HG03025 (cell line): Measurements from ENCODE around the gene FEZ2.
A peak's percentile ranks its signal among the peaks of the same experiment; 100 is the strongest.
"Not testable (repeated sequence)": the region's sequence is repeated elsewhere in the genome, so short reads cannot be mapped to it uniquely, and the experiment has no call there.

Source experiments
- ATAC-seq: cut with Tn5 transposase; IDR thresholded peaks from one replicate; pipeline ENCODE4 v1.9.1; 2021; ENCODE audit warnings: mild to moderate bottlenecking, moderate library complexity; ENCODE audit not compliant: unreplicated experiment, low FRiP score

Gene FEZ2, protein sequence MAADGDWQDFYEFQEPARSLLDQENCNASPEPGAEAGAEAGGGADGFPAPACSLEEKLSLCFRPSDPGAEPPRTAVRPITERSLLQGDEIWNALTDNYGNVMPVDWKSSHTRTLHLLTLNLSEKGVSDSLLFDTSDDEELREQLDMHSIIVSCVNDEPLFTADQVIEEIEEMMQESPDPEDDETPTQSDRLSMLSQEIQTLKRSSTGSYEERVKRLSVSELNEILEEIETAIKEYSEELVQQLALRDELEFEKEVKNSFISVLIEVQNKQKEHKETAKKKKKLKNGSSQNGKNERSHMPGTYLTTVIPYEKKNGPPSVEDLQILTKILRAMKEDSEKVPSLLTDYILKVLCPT

DNA sequence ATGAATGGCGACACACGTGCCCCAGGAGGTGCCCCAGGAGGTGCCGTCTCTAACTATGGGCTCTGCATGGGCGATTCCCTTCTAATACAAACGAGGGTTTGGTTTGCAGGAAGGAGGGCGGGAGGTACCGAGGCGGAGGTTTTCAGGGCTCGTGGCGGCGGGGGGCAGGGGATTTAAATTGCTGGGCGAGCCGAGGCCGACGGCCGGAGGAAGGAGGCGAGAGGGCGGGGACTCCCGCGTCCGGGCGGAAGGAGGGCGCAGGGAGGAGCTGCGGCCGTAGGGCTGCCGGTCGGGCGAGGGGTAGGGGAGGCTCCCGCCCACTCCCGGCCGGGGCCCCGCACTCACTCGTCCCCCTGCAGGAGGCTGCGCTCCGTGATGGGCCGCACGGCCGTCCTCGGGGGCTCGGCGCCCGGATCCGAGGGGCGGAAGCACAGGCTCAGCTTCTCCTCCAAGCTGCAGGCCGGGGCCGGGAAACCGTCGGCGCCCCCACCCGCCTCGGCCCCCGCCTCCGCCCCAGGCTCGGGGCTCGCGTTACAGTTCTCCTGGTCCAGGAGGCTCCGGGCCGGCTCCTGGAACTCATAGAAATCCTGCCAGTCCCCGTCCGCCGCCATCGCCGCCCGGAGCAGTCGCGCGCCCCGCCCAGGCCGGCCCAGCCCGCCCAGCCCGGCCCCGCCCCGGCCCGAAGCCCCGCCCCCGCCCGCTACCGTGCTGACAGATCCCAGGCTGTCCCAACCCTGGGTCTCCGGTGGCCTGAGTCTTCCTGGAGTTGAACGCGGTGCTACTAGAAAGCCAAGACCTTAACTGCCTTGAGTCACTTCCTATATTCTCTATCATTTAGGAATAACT lies at the start of gene FEZ2:
Gene FEZ2, minus strand, starts transcription at position 637 of the 846 bp plus-strand sequence. Its CDS starts 26 bp downstream, at position 611.
- ATAC-seq, result peak; percentile 100

DNA sequence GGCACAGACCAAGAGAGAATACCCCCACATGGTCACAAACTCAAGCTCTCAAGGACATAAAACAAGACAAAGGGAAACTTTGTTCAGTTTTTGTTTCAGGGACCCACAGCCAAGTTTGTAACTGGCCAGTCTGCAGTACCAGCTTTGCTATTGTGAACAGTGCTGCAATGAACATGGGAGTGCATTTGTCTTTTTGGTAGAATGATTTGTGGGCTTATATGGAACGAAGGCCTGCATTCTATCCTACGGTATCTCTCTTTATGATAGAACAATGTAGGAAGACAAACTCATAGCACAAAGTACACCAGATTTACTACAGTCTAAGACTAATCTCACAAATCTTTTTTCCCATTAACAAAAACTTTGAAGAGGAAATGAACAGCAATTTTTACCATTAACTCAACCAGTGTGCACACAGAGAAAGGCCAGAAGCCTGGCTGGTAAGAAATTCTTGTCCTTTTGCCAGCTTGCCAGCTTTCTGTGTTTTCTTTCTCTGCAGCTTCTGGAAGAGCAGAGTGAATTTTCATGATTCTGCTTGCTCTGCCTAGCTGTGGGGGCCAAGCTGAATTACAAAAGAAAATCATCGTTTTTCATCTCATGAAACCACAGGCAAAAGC lies 37.1 kb upstream of the FEZ2 start:
- no peak for ATAC-seq

DNA sequence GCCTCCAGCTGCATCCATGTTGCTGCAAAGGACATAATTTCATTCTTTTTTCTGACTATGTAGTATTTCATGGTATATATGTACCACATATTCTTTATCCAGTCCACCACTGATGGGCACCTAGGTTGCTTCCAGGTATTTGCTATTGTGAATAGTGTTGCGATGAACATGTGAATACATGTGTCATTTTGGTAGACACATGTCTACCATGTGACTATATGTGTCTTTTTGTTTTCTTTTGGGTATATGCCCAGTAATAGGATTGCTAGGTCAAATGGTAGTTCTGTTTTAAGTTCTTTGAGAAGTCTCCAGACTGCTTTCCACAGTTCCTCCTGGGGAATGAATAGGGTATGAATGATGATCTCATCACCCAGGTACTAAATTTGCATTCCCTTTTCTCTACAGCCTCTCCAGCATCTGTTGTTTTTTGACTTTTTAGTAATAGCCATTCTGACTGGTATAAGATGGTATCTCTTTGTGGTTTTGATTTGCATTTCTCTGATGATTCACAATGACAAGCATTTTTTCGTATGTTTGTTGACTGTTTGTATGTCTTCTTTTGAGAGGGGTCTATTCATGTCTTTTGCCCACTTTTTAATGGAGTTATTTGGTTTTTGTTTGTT lies 35.6 kb upstream of the FEZ2 start:
- no peak for ATAC-seq

- ATAC-seq, result no peak
These were observed 28.8 kb upstream of the FEZ2 start for GRCh38 chr2:36626756-36627155.

DNA sequence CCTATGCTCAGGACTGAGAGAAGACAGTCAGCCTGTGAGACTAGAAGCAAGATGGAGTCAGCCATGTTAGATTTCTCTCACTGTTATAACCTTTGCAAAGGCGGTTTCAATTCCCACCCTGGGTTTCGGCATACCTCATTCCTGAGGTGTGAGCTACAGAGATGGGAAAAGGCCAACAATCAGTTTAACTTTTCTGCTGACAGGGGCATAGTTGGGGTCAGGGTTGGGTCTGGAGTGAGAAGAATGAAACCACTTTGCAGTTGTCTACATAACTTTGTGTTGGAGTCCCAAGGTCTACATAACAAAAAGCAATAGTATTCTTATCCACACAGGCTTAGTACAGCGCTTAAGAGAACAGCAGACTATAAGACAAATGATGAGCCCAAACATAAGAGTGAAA lies 28.1 kb upstream of the FEZ2 start:
- no peak for ATAC-seq

- no peak for ATAC-seq
These were observed 27.3 kb upstream of the FEZ2 start for GRCh38 chr2:36625304-36625703.

DNA sequence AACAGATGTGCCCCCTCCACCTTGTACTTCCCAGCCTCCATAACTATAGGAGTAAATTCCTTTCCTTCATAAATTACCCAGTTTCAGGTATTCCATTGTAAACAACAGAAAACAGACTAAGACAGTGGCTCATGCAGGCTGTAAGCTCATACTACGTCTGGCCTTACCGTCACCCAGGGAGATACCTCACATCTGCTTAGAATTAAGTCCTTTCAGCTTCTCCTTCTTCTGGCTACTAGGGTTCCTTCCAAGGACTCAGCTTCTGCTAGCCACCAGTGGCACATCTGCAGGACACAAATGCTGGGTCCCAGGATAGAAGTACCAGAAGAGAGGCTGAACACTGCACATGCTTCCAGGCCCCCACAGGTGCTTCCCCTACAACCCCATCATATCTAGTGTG lies 22.4 kb upstream of the FEZ2 start:
- no peak for ATAC-seq

GRCh38 chr2:36618381-36618780 lies 20.4 kb upstream of the FEZ2 start:
- ATAC-seq, result peak; percentile 93

DNA sequence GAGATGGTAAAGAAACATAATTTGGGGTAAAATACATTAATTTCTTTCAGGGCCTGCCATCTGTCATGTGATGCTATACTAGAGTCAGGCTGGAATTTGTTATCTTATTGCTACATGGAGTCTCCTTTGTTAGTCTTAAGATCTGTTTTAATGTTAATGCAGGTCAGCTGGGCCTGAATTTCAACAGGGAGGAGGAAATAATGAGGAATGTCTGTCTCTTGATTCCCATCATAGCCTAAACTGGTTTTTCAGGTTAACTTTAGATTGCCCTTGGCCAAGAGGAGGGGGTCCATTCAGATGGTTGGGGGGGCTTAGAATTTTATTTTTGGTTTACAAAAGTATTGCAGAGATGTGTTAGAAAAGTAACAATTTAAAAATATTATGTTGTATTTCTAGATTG lies 19.0 kb upstream of the FEZ2 start:
- no peak for ATAC-seq

GRCh38 chr2:36615222-36615621 lies 17.3 kb upstream of the FEZ2 start:
- no peak for ATAC-seq

DNA sequence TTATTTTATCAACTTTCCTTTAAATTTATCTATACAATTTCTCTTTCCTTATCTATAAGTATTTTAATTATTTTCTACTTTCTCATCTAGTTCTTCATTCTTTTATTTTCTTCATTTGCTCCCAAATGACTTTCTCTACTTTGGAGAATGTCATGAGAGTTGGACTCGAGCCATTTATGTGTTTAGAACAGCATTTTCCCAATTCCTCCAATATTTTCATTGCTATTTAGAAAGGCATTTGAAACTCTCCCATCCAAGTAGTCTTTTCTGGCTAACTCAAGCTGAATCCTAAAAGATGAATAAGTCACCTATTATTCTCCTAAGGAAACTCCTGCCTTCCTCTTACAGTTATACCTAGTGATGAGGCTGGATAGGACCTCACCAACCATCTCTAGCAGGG lies 15.8 kb upstream of the FEZ2 start:
- ATAC-seq, result no peak

DNA sequence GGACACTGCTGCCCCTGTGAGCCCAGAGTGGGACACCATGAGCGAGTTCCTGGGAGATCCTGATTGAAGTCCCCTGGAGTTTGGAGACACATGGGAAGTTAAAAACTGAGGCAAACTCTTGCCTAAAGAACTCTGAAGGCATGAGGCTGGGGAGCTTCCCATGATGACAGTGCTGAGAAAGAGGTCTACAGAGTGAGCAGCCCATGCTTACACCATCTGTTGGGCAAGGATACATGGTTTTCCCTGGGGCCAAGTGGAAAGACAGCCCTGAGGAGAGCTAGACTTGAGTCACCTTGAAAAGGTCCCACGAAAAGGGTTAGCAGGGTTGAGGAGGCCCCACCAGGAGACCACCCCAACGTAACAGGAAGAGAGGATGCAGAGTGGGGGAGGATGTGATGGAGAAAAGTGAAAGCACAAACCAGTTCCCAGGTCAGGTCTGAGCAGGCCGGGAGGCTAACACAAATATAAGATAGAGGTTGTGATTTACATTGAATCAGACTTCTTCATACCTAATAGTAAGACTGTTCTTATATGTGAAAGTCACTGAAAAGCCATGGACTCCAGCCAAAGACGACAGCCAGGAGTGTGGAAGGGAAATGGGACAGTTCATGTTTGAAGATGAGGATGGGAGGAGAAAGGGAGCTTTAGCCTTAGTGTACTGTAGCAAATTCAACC lies 13.5 kb upstream of the FEZ2 start:
- ATAC-seq, result no peak

DNA sequence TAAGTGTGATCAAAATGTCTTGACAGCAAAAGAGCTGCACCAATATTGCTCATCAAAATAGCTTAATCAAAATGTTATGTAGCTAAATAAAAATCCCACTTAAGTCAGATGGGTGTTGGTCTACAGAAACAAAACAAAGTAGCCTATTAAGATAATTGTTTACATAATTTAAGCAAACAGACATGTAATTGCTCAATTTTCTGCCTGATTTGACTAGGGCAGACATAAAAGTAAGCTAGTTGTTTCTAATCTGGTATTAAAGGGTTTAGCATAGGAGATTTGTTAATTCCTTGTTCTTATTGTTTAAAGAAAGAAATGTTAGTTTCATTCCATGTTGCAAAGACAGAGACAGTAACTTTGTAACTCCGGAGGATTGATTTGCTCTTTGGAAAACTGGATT lies 11.5 kb upstream of the FEZ2 start:
- no peak for ATAC-seq

- ATAC-seq, result no peak
These were observed 10.0 kb upstream of the FEZ2 start for GRCh38 chr2:36607947-36608346.

DNA sequence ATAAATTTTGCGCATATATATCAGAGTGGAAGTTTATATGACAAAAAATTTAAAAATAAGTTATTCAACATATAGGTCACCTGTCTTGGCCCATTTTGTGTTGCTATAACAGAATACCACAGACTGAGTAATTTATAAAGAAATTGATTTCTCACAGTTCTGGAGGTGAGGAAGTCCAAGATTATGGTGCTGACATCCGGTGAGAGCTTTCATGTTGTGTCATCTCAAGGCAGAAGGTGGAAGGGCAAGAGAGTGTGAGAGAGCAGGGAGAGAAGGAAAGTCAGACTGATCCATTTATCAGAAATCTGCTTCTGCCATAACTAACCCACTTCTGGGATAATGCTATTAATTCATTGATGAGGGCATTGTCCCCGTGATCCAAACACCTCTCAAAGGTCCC lies 9.0 kb upstream of the FEZ2 start:
- ATAC-seq, result no peak

DNA sequence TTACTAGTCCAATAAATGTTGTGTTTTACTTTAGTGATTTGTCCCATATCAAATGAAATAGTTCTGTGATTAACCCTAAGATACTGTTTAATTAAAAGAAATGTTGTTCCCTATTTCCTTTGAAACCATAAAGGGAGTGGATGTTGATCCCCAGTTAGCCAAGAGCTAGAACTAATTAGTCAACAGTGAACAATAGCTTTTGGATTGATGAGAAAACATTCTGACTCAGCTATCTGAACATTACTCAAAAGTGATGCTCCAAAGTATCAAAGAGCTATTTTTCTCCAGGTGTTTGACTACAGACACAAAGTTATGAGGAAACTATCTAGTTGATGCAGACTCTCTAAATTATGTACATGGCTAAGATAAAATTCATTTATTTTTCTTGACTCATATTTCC lies 7.3 kb upstream of the FEZ2 start:
- no peak for ATAC-seq

GRCh38 chr2:36603629-36604028 lies 5.7 kb upstream of the FEZ2 start:
- not testable (repeated sequence) for ATAC-seq

DNA sequence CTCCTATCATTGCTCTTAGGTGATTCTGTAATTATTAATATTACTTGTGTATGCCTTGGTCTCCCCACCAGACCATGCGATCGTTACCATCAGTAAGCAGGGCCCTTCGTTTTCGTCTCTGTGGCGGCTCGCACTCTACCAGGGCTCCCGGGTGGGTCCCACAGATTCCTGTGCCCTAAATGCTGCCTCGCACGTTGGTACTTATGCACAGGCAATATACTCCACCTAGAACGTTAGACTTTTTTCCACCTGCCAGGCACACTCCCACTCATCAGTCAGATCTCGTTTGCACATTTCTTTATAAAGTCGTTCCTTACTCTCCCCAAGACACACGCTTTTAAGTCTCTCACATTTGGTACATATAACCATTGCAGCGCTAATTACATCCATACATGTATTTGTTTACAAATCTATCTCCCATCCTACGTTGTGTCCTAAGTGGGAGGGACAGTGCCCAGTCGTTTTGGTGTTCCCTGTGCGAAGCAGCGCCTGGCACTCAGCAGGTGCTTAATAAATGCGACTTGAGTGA lies 901 bp downstream of the FEZ2 start:
- no peak for ATAC-seq

DNA sequence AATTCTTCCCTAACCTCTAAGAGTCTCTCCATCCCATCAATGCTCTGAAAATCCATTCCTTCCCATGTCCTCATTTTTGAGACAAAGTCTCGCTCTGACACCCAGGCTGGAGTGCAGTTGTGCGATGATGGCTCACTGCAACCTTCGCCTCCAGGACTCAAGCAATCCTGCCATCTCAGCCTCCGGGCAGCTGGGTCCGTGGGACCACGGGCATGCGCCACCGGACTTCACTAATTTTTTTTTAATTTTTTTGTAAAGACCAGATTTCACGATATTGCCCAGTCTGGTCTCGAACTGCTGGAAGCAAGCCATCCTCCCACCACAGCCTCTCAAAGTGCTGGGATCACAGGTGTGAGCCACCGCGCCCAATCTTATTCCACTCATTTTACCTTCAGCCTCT lies 1.6 kb downstream of the FEZ2 start:
- no peak for ATAC-seq

DNA sequence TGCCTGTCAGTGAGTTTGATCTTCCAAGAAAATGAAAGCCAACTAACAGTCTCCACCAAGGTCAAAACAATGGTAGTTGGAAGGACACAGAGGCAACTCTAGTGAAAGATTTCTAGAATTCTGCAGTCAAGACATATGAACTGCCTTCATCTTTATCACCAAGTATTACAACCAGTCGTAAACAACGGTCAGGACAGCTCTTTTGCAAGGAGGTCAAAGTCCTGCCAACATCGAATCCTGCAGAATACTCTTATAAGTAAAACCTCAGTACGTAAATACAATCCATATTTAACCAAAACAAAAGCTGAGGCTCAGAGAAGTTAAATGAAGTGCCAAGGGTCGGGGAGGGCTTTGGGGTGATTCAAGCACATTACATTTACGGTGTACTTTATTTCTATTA lies 3.1 kb downstream of the FEZ2 start:
- ATAC-seq, result no peak
